ENCODE data around the gene CFDP1. TPM values are rescaled to one million over a fixed set of nuclear protein-coding genes. Genes with fewer than 3 reads are reported as not detected.
A peak's percentile ranks its signal among the peaks of the same experiment; 100 is the strongest.

CFDP1 gene
- total and polyA plus RNA-seq, 2 of the 13 experiments (the other 11 are each of a cell fraction or from before 2014, with no cell fraction given) = 78.6 to 153 TPM

DNA sequence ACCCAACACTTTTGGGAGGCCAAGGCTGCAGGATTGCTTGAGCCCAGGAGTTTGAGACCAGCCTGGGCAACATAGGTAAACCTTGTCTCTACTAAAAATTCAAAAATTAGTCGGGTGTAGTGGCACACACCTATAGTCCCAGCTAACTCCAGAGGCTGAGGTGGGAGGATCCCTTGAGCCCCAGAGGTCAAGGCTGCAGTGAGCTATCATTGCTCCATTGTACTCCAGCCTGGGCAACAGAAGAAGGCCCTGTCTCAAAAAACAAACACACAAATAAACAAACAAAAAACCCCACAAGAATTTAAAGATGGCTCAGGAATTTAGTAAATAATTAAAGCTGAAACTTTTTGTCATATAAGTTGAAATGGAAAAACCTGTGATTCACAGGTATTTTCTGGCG, 33.5 kb upstream of the CFDP1 start (continued):
- TF ChIP-seq, protein P1, sequence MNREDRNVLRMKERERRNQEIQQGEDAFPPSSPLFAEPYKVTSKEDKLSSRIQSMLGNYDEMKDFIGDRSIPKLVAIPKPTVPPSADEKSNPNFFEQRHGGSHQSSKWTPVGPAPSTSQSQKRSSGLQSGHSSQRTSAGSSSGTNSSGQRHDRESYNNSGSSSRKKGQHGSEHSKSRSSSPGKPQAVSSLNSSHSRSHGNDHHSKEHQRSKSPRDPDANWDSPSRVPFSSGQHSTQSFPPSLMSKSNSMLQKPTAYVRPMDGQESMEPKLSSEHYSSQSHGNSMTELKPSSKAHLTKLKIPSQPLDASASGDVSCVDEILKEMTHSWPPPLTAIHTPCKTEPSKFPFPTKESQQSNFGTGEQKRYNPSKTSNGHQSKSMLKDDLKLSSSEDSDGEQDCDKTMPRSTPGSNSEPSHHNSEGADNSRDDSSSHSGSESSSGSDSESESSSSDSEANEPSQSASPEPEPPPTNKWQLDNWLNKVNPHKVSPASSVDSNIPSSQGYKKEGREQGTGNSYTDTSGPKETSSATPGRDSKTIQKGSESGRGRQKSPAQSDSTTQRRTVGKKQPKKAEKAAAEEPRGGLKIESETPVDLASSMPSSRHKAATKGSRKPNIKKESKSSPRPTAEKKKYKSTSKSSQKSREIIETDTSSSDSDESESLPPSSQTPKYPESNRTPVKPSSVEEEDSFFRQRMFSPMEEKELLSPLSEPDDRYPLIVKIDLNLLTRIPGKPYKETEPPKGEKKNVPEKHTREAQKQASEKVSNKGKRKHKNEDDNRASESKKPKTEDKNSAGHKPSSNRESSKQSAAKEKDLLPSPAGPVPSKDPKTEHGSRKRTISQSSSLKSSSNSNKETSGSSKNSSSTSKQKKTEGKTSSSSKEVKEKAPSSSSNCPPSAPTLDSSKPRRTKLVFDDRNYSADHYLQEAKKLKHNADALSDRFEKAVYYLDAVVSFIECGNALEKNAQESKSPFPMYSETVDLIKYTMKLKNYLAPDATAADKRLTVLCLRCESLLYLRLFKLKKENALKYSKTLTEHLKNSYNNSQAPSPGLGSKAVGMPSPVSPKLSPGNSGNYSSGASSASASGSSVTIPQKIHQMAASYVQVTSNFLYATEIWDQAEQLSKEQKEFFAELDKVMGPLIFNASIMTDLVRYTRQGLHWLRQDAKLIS (CRISPR knock-in tag; IDR thresholded peaks at IDR 0.05) = no peak
- no peak for TF ChIP-seq SOX6 (IDR thresholded peaks at IDR 0.05)
- peak; percentile 62 for TF ChIP-seq SOX6 (CRISPR knock-in tag; IDR thresholded peaks at IDR 0.05)
- TF ChIP-seq, protein P2, sequence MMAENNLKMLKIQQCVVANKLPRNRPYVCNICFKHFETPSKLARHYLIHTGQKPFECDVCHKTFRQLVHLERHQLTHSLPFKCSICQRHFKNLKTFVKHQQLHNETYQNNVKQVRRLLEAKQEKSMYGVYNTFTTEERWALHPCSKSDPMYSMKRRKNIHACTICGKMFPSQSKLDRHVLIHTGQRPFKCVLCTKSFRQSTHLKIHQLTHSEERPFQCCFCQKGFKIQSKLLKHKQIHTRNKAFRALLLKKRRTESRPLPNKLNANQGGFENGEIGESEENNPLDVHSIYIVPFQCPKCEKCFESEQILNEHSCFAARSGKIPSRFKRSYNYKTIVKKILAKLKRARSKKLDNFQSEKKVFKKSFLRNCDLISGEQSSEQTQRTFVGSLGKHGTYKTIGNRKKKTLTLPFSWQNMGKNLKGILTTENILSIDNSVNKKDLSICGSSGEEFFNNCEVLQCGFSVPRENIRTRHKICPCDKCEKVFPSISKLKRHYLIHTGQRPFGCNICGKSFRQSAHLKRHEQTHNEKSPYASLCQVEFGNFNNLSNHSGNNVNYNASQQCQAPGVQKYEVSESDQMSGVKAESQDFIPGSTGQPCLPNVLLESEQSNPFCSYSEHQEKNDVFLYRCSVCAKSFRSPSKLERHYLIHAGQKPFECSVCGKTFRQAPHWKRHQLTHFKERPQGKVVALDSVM (CRISPR knock-in tag; IDR thresholded peaks at IDR 0.05) = peak; percentile 91
- TF ChIP-seq SP5 (CRISPR knock-in tag; IDR thresholded peaks at IDR 0.05; ENCODE audit: borderline replicate concordance, low read depth) = peak; percentile 42; the same call in 1 of the 2 replicates
- TF ChIP-seq FOXP1 (IDR thresholded peaks at IDR 0.05) = peak; percentile 82
- peak; percentile 79 for TF ChIP-seq FOXP1 (CRISPR knock-in tag; IDR thresholded peaks at IDR 0.05)
- TF ChIP-seq ZNF30 (CRISPR knock-in tag; IDR thresholded peaks at IDR 0.05) = no peak
- TF ChIP-seq, protein P3, sequence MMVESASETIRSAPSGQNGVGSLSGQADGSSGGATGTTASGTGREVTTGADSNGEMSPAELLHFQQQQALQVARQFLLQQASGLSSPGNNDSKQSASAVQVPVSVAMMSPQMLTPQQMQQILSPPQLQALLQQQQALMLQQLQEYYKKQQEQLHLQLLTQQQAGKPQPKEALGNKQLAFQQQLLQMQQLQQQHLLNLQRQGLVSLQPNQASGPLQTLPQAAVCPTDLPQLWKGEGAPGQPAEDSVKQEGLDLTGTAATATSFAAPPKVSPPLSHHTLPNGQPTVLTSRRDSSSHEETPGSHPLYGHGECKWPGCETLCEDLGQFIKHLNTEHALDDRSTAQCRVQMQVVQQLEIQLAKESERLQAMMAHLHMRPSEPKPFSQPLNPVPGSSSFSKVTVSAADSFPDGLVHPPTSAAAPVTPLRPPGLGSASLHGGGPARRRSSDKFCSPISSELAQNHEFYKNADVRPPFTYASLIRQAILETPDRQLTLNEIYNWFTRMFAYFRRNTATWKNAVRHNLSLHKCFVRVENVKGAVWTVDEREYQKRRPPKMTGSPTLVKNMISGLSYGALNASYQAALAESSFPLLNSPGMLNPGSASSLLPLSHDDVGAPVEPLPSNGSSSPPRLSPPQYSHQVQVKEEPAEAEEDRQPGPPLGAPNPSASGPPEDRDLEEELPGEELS (CRISPR knock-in tag; IDR thresholded peaks at IDR 0.05) = peak; percentile 86
- no peak for TF ChIP-seq ZNF629 (CRISPR knock-in tag; conservative IDR thresholded peaks at IDR 0.05)
- TF ChIP-seq, protein P4, sequence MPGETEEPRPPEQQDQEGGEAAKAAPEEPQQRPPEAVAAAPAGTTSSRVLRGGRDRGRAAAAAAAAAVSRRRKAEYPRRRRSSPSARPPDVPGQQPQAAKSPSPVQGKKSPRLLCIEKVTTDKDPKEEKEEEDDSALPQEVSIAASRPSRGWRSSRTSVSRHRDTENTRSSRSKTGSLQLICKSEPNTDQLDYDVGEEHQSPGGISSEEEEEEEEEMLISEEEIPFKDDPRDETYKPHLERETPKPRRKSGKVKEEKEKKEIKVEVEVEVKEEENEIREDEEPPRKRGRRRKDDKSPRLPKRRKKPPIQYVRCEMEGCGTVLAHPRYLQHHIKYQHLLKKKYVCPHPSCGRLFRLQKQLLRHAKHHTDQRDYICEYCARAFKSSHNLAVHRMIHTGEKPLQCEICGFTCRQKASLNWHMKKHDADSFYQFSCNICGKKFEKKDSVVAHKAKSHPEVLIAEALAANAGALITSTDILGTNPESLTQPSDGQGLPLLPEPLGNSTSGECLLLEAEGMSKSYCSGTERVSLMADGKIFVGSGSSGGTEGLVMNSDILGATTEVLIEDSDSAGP (CRISPR knock-in tag; IDR thresholded peaks at IDR 0.05; ENCODE audit: borderline replicate concordance) = no peak
- TF ChIP-seq SOX13 (IDR thresholded peaks at IDR 0.05) = no peak
- peak in 1 of 2 experiments; percentile 66; a peak in 2 of 4 replicates for TF ChIP-seq SOX13 (CRISPR knock-in tag; conservative IDR thresholded peaks at IDR 0.05 in 1 of 2, IDR thresholded peaks at IDR 0.05 in 1 of 2)
- TF ChIP-seq, protein P5, sequence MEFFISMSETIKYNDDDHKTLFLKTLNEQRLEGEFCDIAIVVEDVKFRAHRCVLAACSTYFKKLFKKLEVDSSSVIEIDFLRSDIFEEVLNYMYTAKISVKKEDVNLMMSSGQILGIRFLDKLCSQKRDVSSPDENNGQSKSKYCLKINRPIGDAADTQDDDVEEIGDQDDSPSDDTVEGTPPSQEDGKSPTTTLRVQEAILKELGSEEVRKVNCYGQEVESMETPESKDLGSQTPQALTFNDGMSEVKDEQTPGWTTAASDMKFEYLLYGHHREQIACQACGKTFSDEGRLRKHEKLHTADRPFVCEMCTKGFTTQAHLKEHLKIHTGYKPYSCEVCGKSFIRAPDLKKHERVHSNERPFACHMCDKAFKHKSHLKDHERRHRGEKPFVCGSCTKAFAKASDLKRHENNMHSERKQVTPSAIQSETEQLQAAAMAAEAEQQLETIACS (CRISPR knock-in tag; IDR thresholded peaks at IDR 0.05) = no peak
- TF ChIP-seq, protein P6, sequence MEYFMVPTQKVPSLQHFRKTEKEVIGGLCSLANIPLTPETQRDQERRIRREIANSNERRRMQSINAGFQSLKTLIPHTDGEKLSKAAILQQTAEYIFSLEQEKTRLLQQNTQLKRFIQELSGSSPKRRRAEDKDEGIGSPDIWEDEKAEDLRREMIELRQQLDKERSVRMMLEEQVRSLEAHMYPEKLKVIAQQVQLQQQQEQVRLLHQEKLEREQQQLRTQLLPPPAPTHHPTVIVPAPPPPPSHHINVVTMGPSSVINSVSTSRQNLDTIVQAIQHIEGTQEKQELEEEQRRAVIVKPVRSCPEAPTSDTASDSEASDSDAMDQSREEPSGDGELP (IDR thresholded peaks at IDR 0.05; ENCODE audit: borderline replicate concordance, low read depth) = no peak
- TF ChIP-seq HMG20A (CRISPR knock-in tag; IDR thresholded peaks at IDR 0.05; ENCODE audit: borderline replicate concordance) = 0 out of 2 replicates have a peak, but pooled peaks have one; percentile 14
- TF ChIP-seq GATA4 (IDR thresholded peaks at IDR 0.05; ENCODE audit: borderline replicate concordance, low read depth) = no peak
- TF ChIP-seq ASH2L (IDR thresholded peaks at IDR 0.05; ENCODE audit: insufficient read length, low read depth, low read length) = peak; percentile 25
- 0 out of 2 replicates have a peak, but pooled peaks have one; percentile 18 for TF ChIP-seq ZMYM2 (CRISPR knock-in tag; IDR thresholded peaks at IDR 0.05)
- TF ChIP-seq ZMYM3 (CRISPR knock-in tag; IDR thresholded peaks at IDR 0.05) = peak; percentile 78

All from HepG2 (cell line).